Dermis blood vessel endothelial cell (primary cell): Measurements from ENCODE around the gene ECSIT. TPM values are rescaled to one million over a fixed set of nuclear protein-coding genes. Genes with fewer than 3 reads are reported as not detected.

Experiments
- DNase-seq: peaks from one replicate; pipeline ENCODE4 v3.0.0; 2010
- total RNA-seq: library from RNA; depleted of rRNA; stranded (reverse); fragments of >200 nt; gene quantifications from 2 replicates; pipeline ENCODE4 v1.2.3, GENCODE V29; 2014

Gene ECSIT
- total RNA-seq, 1 donor from 2014 or later, result 36.8 TPM

DNA sequence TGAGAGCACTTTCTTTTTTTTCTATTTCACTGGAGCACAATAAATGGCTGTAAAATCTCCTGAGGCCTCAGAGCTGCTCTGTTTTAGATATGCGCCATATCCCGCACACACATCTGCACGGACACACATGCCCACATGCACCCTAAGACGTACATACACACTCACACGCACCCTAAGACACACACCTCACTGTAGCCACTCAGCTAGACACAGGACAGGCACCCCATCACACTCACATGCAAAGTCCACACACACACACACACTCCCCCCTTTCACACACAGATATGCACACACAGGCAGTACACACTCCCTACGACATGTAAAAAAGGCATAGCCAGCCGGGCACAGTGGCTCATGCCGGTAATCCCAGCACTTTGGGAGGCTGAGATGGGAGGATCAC lies 21.3 kb upstream of the ECSIT start:
- DNase-seq, result no peak

DNA sequence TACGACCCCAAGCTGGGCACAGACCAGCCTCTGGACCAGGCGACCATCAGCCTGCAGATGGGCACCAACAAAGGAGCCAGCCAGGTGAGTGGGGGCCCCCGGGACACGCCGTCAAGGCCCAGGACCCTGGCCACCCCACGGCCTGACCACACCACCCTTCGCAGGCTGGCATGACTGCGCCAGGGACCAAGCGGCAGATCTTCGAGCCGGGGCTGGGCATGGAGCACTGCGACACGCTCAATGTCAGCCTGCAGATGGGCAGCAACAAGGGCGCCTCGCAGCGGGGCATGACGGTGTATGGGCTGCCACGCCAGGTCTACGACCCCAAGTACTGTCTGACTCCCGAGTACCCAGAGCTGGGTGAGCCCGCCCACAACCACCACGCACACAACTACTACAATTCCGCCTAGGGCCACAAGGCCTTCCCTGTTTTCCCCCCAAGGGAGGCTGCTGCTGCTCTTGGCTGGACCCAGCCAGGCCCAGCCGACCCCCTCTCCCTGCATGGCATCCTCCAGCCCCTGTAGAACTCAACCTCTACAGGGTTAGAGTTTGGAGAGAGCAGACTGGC lies 20.5 kb upstream of the ECSIT start:
- DNase-seq, result no peak

DNA sequence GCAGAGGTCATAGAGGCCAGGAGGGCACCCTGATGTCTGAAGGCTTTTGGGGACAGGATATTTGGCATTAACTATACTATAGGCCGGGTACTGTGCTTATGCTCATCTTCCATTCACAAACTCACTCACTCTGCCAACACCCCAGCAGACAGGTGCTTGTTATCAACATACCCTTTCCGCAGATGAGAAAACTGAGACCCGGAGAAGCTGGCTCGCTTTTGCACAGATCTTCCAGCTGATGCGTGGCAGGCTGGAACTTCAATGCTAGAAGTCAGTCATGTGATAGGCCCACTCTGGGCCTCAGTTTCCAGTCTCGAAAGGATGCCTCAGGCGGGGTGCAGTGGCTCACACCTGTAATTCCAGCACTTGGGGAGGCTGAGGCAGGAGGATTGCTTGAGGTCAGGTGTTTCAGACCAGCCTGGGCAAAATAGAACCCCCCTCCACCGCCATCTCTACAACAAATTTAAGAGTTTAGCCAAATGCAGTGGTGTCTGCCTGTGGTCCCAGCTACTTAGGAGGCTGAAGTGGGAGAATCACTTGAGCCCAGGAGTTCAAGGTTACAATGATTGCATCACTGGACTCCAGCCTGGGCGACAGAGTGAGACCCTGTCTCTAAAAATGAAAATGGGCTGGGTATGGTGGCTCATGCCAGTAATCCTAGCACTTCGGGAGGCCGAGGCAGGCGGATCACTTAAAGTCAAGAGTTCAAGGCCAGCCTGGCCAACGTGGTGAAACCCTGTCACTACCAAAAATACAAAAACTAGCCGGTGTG lies 19.2 kb upstream of the ECSIT start:
- no peak for DNase-seq

DNA sequence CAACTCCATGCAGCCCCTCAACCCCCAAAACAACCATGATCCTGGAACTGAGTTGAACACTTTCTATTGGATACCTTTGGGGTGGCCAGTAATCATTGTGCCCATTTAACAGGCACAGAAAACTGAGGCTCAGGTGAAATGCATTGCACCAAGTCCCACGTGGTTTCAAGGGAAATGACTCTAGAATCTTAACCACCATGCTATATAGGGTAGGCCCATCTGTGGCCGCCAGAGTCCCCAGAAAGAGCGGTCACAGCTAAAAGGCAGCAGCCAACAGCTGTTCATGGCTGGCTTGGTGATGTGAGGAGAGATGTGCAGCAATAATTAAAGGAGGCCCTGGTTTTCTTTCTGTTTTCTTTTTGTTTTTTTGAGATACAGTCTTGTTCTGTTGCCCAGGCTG lies 12.3 kb upstream of the ECSIT start:
- DNase-seq, result no peak

DNA sequence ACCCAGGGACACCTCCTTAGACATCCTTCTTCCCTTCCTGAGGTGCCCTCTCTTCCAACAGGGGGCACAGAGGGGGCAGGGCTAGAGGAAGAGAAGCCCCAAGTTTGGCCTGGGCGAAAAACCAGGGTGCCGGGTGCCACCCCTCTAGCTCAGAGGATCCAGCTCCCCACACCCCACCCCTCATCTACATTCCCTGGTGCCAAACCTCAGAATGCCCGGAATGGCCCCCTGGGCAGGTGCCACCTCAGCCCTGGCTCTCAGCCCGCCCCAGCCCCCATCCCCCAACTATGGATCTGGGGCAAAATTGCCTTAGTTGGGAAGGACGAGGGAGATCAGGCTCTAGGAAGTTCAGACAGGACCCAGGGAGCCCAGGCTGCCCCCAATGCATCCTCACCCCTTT lies 11.7 kb upstream of the ECSIT start:
- DNase-seq, result no peak

DNA sequence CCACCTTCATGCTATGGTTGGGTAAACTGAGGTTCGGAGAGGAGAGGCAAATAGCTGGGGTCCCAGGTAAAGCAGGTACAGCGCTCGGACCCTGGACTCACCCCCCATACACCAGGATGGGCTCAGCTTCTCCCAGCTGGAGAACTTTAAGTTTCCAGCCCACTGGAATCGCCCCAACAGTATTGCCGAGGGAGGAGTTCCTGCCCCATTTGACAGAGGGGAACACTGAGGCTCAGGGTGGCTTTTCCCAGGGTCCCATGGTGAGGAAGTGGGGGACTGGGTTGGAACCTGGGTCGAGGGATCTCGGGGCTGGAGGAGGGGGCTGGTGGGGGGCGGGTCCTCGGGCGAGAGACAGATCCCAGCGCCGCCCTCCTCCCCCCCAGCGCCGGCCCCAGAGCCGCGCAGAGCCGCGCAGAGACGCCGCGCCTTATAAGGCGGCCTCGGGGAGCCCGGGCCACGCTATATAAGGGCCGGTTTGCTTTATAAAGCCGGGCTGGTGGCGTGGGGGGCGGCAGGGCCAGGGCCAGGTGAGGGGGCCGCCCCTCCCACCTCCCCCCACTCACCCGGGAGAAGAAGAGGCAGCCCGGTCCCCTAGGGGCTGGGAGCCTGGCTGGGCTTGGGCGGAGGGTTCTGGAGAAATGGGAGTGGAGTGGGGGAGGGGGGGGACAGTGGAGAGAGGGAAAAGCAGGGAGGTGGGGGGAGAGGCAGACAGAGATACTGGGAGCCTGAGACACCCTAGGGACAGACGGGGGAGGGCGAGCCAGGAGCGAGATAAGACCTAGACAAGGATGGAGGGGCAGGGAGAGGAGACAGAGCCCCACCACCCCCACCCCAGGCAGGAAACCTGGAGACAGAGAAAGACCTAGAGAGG lies 10.8 kb upstream of the ECSIT start:
- no peak for DNase-seq

DNA sequence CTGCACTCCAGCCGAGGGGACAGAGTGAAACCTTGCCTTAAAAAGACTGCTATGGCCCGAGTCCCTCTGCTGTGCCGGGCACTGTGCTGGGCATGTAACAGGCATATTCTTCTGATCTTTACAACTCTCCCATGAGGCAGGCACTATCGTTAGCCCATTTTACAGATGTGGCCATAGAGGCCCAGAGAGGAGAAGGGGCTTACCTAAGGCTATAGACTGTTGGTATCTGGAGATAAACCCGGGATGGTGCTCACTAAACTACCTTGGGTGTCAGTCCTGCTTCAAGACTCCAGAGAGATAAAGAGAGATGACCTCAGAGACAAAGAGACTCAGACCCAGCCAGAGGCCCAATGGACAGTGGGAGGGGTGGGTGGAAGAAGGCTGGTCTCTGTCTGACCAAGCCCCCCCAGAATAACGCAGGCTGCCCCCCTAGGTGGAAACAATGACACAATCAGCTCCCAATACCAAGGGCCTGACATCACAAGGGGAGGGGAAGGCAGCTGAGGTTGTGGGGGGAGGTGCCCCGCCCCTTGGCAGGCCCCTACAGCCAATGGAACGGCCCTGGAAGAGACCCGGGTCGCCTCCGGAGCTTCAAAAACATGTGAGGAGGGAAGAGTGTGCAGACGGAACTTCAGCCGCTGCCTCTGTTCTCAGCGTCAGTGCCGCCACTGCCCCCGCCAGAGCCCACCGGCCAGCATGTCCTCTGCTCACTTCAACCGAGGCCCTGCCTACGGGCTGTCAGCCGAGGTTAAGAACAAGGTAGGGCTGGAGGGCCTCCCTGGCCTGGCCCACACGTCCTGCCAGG lies 9.5 kb upstream of the ECSIT start, which contains the start of gene CNN1:
Gene CNN1 (plus strand): TSS at position 620 of the 805 bp plus-strand sequence. CDS start 77 bp downstream, at position 697.
- DNase-seq, result peak; percentile 17

DNA sequence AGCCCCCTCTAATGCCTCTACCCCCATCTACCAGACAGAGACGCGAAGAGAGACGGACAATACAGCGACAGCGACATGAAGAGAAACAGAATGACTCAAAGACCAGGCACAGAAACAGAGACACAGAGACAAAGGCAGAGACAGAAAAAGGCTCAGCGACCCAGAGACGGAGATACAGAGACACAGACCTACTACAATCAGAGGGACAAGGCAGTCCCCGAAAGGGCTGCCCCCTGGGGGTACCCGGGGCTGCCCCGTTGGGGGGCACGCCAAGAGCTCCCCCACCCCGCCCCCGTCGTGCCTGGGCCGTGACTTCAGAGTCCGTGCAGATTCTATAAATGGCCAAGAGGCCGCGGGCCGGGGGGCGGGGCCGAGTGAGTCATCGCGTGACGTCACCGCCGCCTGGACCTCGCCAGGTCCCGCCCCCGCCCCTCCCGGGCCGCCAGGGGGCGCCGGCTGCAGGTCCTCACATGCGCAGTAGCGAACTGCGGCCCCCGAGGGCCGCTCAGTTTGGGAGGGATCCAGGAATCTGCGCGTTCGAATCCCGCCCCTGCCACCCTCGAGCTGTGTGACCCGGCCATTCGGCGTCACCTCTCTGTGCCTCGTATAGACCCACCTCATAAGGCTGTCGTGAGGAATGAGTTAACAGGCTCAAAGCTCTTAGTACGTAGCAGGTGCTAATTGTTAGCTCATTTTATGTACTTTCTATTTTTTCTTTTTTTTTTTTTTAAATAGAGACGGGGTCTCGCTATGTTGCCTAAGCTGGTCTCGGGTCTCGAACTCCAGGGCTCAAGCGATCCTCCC lies 7.1 kb upstream of the ECSIT start:
- DNase-seq, result peak; percentile 90

DNA sequence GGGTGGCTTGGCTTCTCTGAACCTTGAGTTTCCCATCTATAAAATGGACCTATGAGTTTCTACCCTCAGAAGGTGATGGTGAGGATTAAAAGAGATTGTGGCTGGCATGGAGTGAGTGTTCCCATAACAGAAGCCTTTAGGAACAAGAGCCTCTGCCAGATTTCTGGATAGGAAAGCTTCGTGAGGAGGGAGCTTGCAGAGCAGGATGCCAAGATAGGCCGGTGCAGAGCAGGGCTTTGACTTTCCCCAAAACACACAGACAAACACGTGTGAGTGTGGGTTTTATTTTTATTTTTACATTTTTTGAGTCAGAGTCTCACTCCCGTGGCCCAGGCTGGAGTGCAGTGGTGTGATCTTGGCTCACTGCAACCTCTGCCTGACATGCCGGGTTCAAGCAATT lies 6.0 kb upstream of the ECSIT start:
- DNase-seq, result no peak

DNA sequence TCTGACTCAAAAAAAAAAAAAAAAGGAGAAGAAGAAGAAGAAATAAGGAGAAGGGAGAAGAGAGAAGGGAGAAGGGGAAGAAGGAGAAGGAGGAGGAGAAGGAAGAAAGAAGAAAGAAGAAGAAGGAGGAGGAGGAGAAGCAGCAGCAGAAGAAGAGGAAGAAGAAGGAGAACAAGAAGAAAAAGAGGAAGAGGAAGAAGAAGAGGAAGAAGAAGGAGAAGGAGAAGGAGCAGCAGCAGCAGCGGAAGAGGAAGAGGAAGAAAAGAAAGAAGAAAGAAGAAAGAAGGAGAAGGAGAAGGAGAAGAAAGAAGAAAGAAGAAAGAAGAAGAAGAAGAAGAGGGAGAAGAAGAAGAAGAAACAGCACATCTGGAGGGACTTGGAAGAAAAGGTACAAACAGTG lies 5.6 kb upstream of the ECSIT start:
- DNase-seq, result no peak

DNA sequence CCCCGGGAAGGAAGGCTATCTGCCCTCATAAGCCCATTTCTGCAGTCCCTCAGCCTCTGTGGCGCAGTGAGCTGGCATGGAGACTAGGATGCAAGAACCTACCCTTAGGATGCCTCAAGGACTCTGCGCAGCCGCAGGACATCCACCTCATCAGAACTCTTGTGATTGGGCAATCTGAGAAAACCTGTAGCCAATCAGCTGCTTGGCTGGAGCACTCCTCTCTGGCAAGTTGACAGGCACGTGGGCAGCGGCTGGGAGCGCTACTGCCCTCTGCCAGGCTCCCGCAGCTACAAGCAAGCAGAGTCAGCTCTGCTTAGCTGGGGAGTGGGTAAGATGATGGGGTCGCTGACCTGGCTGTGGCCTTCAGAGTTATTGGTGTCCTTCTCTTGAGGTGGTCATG lies 1.5 kb upstream of the ECSIT start:
- DNase-seq, result peak; percentile 86

DNA sequence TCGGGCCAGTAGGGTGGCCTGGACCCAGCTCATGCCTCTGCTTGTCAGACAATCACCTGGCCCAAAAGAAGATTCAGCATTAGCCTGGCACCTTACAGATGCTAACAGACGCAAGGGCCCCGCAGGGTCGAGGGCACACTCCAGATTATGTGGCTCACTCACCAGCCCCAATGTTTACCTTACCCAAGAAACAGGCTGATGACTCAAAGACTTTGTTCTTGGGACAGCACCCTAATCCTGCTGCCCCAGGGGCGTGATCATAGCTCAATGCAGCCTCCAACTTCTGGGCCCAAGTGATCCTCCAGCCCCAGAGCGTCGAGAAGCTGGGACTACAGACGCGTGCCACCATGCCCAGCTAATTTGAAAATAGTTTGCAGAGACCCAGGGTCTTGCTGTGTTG lies 9.8 kb downstream of the ECSIT start:
- DNase-seq, result no peak

DNA sequence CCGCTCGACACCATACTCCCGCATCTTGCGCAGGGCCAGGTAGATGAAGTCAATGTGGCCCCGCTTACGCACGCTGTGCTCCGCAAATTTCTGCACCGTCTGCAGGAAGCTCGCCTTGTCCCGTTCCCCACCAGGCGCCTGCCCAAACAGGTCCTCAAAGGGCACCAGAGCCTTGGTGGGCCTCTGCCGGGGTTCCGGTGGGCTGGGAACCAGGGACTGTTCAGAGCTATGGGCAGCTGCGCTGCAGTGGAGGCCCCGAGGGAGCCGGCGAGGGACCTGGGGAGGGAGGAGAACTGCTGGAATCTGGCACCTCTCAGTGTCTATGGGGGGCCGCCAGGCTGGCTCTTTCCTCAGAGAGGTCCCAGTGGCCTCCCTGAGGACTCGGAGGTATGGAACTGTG lies 15.0 kb downstream of the ECSIT start:
- DNase-seq, result no peak

DNA sequence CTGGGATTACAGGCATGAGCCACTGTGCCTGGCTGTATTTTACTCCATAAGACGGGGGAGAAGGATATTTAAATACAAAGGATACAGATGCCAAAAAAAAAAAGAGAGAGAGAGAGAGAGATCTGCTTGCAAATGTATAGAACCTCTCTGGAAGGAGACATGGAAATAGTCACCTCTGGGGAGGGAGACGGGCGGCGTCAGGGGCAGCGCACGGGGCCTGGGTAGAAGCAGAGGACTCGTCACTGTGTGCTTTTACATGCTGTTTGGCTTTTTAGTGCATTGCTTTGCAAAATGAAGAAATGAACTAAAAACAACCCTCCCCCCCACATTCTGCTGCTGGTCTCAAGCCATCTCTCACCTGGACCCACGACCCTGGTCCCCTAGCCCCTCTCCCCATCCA lies 18.5 kb downstream of the ECSIT start:
- DNase-seq, result no peak

DNA sequence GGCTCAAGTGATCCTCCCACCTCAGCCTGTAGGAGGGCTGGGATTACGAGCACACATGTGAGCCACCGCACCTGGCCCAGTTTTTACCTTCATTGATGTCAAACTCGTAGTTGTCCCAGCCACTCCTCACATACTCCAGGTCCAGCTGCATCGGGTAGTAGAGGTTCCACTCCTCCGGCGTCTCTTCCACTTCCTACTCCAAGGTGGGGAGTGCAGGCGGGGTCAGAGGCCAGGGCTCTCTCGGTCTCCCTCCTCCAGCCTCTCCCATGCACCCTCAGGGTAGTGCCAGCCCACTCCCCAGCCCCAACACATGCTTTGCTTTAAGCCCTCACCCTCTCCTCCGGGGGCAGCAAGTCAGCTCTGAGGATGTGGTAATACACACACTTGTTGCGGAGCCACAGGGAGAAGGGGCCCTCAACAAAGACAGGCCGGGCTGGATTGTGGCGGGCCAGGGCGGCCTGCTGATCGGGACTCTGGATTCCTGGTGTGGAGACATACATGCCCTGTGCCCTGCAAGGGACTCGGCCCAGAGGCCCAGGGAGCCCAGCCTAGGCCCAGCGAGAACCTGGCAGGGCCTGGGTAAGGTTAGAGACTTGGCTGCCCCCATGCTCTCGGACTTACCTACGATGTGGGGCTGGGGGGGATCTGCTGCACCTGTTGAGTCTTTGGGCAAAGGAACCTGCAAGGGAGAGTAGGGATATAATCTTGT lies 21.4 kb downstream of the ECSIT start:
- DNase-seq, result no peak

DNA sequence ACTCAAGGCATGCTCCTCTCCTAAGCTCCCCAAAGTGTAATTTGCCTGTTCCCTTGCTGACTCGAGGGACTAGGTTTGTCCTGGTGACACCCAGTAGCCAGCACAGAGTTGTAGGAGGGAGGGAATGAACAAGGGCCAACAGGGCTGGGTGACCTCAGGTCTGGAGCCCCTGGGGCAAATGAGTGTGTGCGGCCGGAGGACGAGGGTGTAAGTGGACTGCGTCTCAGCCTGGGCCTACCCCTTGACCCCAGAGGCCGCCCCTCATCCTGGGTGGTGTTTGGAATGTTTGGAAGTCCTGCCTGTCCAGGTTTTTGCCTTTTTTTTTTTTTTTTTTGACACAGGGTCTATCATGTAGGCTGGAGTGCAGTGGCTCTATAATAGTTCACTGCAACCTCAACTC lies 22.0 kb downstream of the ECSIT start:
- DNase-seq, result no peak

DNA sequence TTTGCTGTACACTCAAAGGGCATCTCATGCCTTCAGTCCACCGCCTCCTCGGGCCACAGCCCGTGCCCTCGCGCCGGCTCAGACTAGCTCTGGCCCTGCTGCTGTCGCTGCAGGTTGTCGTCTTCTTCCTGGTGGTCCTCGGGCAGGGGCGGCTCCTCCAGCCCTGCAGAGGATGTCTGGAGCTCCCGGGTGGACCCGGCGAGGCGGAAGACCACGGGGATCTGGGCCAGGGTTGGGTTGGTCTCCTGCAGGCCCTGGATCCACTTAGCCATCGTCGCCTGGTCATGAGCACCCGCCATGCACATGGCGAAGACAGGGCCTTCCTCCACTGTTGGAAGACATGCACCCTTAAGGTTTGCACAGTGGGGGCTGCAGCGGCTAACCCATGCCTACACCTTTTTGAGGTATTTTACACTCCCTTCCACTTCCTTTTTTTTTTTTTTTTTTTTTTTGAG lies 22.8 kb downstream of the ECSIT start:
- no peak for DNase-seq

DNA sequence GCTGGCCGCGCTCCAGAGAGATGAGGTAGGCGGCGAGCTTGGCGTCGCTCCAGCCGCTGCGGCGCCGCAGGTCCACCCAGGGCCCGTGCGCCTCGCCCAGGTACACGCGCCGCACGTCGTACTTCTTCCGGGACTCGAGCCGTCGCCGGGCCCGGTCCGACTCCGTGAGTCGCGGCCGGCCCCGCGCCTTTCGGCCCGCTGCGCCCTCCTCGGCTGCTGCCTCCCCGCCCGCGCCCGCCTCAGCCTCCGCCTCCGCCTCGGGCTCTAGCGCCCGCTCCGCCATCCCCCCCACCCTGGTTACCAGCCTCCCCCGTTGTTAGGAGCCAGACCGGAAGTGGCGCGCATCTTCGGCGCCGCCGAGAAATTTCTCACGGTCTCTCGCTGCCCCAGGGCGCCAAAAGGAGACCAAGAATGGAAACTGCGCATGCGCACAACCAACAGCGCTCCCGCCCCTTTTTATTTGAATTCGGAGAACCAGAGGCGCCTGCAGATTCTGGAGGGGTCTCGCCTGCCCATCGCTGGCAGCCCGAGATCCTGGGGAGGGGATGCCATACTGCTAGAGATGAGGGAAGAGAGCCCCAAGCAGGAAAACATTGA lies 23.3 kb downstream of the ECSIT start, which contains the start of gene ZNF653:
Gene ZNF653 (minus strand): TSS at position 336 of the 597 bp plus-strand sequence. CDS start 53 bp downstream, at position 283.
- DNase-seq, result peak; percentile 97

DNA sequence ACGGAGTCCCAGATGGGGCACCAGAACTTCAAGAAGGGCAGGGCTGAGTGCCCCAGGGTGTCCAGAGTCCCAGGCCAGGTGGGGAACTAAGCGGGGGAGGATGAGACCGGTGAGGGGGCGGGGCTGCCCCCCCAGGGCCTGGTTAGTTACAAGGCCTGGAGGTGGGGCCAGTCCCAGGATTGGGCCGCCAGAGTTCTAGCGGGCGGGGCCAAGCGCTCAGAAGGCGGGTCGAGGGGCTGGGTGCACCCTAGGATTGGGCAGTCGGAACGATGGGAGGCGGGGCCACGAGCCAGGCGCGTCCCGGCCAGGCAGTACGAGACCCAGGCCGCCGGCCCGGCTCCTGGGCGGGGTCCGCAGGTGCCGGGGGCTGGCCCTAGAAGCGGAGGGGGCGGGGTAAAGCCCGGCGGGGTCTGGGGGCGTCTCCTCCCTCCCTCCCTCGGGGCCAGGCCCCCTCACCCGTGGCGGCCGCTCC lies 23.9 kb downstream of the ECSIT start:
- peak; percentile 97 for DNase-seq

DNA sequence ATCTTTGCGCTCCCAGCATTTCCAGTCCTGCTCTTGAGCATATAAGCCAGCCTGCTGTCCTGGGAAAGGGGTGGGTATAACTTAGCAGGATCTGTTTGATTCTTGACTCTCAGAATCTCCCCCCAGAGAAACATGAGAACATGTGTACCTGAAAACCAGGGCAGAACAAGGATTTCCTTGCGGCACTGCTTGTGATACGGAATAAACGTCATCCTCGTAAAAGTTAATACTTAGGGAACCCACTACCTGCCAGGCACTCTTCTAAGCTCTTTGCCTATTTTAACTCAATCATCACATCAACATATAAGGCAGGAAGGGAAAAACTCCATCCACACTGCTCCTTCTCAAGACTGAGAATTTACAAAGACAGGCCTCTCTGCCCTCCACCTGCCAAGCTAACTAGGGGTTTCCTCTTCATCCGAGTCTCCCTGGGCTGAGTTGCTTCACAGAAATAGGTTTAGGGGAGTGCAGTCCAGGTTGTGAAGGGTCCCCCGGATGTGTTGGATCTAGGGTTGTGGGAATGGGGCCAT lies 24.4 kb downstream of the ECSIT start:
- peak; percentile 7 for DNase-seq
